Measurements from ENCODE around the gene RAB5A. TPM values are rescaled to one million over a fixed set of nuclear protein-coding genes. Genes with fewer than 3 reads are reported as not detected.

Gene RAB5A
- total RNA-seq, 2 experiments from 2014 or later = 57.8 to 59.8 TPM

Other genes starting within 250 kb of the RAB5A start
- under 1 TPM in 1 of 2 experiments, not detected in 1; 0.44 TPM for gene EFHB, start 12.9 kb upstream of the RAB5A start, total RNA-seq
- not detected for gene PP2D1, start 65.2 kb downstream of the RAB5A start, total RNA-seq
- 100 to 1,000 TPM; 112 to 120 TPM for gene KAT2B, start 93.3 kb downstream of the RAB5A start, total RNA-seq
- gene SGO1, start 239.1 kb downstream of the RAB5A start, total RNA-seq = 10 to 100 TPM; 43.6 to 43.7 TPM